ENCODE measurements around the gene PCNX3.
A peak's percentile ranks its signal among the peaks of the same experiment; 100 is the strongest.

PCNX3 gene

DNA sequence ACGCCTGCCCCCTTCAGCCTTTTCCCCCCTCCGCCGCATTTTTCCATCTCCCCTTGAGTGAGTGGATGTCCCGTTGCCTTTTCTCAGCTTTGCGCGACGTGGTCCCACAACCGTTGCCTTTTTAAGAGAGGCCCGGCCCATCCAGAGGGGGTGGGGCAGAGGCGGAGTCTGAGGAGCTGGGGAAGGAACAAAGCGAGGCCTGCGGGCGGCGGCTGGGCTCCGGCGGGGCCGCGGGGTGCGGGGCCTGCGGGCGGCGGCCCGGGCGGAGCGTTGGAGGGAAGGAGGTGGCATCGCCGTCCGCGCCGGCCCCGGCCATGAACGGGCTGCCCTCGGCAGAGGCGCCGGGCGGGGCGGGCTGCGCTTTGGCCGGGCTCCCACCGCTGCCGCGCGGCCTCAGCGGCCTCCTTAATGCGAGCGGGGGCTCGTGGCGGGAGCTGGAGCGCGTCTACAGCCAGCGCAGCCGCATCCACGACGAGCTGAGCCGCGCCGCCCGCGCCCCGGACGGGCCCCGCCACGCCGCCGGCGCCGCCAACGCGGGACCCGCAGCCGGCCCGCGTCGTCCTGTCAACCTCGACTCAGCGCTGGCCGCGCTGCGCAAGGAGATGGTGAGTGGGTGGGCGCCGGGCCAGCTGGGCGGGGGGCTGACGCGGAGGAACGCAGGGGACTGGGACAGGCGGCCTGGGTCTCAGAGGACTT lies 43.1 kb upstream of the PCNX3 start, which contains the start of gene FAM89B:
Gene FAM89B, plus strand, starts transcription at position 183 of the 696 bp plus-strand sequence. Its CDS starts 132 bp downstream, at position 315.
- Histone ChIP-seq H4K8ac (ENCODE audit: low read depth, low read length) (no peak within 1 kb of the TSS), H3K27ac (ENCODE audit: low read depth, low read length) (no peak within 1 kb of the TSS), H2BK5ac (ENCODE audit: low read length) (no peak within 1 kb of the TSS), H2BK120ac (ENCODE audit: low read depth, low read length) (no peak within 1 kb of the TSS), H3K23ac (ENCODE audit: low read length) (peak within 1 kb of the TSS; percentile 57), H3K36me3 (ENCODE audit: control insufficient read depth, insufficient read depth, low read length) (no peaks in the 10 kb centered on the region), H3K4me3 (ENCODE audit: low read length) (peak within 1 kb of the TSS; percentile 58), H3K18ac (ENCODE audit: low read length) (peak within 1 kb of the TSS; percentile 43), H3K79me1 (ENCODE audit: low read length) (peaks cover 9% of the 10 kb centered on the region), H2BK15ac (replicated peaks; ENCODE audit: low read depth) (no peak within 1 kb of the TSS), H3K9ac (ENCODE audit: low read length) (peak within 1 kb of the TSS; percentile 92), H4K5ac (ENCODE audit: low read length) (no peak within 1 kb of the TSS), H3K4me2 (ENCODE audit: low read length) (peak within 1 kb of the TSS; percentile 92), H3K4ac (ENCODE audit: low read depth, low read length) (no peak within 1 kb of the TSS), H2AK5ac (ENCODE audit: low read length) (no peak within 1 kb of the TSS), H3K27me3 (ENCODE audit: insufficient read depth, low read length, poor library complexity) (no peaks in the 10 kb centered on the region), H3K4me1 (ENCODE audit: control insufficient read depth, low read depth, low read length) (peaks cover 11% of the 10 kb centered on the region), H3K79me2 (ENCODE audit: control insufficient read depth, insufficient read depth, low read length) (peaks cover 8% of the 10 kb centered on the region), H3K56ac (ENCODE audit: low read length) (peak within 1 kb of the TSS; percentile 90)
- no CpG with 5 or more reads among the region's 86 CpGs for WGBS (ENCODE audit: extremely low coverage, insufficient coverage, low lambda C conversion rate)
- DNase-seq, result peak; percentile 86

DNA sequence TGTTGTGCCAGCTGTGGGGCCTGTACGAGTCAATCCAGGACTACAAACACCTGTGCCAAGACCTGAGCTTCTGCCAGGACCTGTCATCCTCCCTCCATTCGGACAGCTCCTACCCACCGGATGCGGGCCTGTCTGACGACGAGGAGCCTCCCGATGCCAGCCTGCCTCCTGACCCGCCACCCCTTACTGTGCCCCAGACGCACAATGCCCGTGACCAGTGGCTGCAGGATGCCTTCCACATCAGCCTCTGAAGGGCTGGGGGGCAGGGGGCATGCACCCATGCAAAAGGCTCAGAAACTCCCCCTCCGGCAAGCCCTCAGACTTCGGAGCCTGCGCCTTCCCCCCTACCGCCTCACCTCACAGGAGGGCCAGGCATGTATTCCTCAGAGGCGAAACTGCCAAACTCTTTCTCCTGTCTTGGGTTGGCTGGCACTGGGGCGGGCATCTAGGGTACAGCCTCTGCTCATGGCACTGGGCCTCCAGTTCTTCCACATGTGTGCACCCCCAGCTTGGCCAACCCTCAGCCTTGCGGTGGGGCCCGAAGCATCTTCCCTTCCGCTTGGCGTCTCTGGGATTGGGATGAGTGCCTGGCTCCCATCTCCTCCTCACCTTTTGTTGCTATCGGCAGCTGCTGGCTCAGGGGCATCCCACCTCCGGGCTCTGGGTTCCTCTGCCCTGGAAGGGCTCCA lies 42.0 kb upstream of the PCNX3 start:
- WGBS (ENCODE audit: extremely low coverage, insufficient coverage, low lambda C conversion rate), result no CpG with 5 or more reads among the region's 22 CpGs
- Histone ChIP-seq H3K79me2 (ENCODE audit: control insufficient read depth, insufficient read depth, low read length) (peaks cover 8% of the 10 kb centered on the region), H2BK15ac (replicated peaks; ENCODE audit: low read depth) (no peak overlapping the region), H3K36me3 (ENCODE audit: control insufficient read depth, insufficient read depth, low read length) (no peaks in the 10 kb centered on the region), H3K4me3 (ENCODE audit: low read length) (no peak overlapping the region), H3K23ac (ENCODE audit: low read length) (no peak overlapping the region), H3K9ac (ENCODE audit: low read length) (peak overlapping the region; percentile 86), H2BK5ac (ENCODE audit: low read length) (no peak overlapping the region), H3K4me1 (ENCODE audit: control insufficient read depth, low read depth, low read length) (peaks cover 11% of the 10 kb centered on the region), H3K27me3 (ENCODE audit: insufficient read depth, low read length, poor library complexity) (no peaks in the 10 kb centered on the region), H3K18ac (ENCODE audit: low read length) (no peak overlapping the region), H3K79me1 (ENCODE audit: low read length) (peaks cover 9% of the 10 kb centered on the region), H2AK5ac (ENCODE audit: low read length) (no peak overlapping the region), H4K5ac (ENCODE audit: low read length) (no peak overlapping the region), H3K56ac (ENCODE audit: low read length) (peak overlapping the region; percentile 90), H3K4ac (ENCODE audit: low read depth, low read length) (no peak overlapping the region), H3K27ac (ENCODE audit: low read depth, low read length) (no peak overlapping the region), H2BK120ac (ENCODE audit: low read depth, low read length) (no peak overlapping the region), H4K8ac (ENCODE audit: low read depth, low read length) (no peak overlapping the region), H3K4me2 (ENCODE audit: low read length) (peak overlapping the region; percentile 61)
- no peak for DNase-seq

- Histone ChIP-seq H3K4me1 (ENCODE audit: control insufficient read depth, low read depth, low read length) (peaks cover 9% of the 10 kb centered on the region), H3K18ac (ENCODE audit: low read length) (no peak overlapping the region), H3K23ac (ENCODE audit: low read length) (no peak overlapping the region), H2BK15ac (replicated peaks; ENCODE audit: low read depth) (no peak overlapping the region), H2BK120ac (ENCODE audit: low read depth, low read length) (no peak overlapping the region), H2AK5ac (ENCODE audit: low read length) (no peak overlapping the region), H3K79me1 (ENCODE audit: low read length) (peaks cover 9% of the 10 kb centered on the region), H3K4me2 (ENCODE audit: low read length) (peak overlapping the region; percentile 60), H3K4ac (ENCODE audit: low read depth, low read length) (no peak overlapping the region), H4K8ac (ENCODE audit: low read depth, low read length) (no peak overlapping the region), H3K9ac (ENCODE audit: low read length) (peak overlapping the region; percentile 64), H3K27me3 (ENCODE audit: insufficient read depth, low read length, poor library complexity) (no peaks in the 10 kb centered on the region), H3K4me3 (ENCODE audit: low read length) (peak overlapping the region; percentile 33), H3K79me2 (ENCODE audit: control insufficient read depth, insufficient read depth, low read length) (peaks cover 8% of the 10 kb centered on the region), H2BK5ac (ENCODE audit: low read length) (no peak overlapping the region), H3K36me3 (ENCODE audit: control insufficient read depth, insufficient read depth, low read length) (no peaks in the 10 kb centered on the region), H3K56ac (ENCODE audit: low read length) (peak overlapping the region; percentile 71), H3K27ac (ENCODE audit: low read depth, low read length) (peak overlapping the region; percentile 50), H4K5ac (ENCODE audit: low read length) (no peak overlapping the region)
- DNase-seq, result peak; percentile 96
- WGBS (ENCODE audit: extremely low coverage, insufficient coverage, low lambda C conversion rate), result no CpG with 5 or more reads among the region's 67 CpGs
Observed at GRCh38 chr11:65574109-65574810, 41.3 kb upstream of the PCNX3 start.

DNA sequence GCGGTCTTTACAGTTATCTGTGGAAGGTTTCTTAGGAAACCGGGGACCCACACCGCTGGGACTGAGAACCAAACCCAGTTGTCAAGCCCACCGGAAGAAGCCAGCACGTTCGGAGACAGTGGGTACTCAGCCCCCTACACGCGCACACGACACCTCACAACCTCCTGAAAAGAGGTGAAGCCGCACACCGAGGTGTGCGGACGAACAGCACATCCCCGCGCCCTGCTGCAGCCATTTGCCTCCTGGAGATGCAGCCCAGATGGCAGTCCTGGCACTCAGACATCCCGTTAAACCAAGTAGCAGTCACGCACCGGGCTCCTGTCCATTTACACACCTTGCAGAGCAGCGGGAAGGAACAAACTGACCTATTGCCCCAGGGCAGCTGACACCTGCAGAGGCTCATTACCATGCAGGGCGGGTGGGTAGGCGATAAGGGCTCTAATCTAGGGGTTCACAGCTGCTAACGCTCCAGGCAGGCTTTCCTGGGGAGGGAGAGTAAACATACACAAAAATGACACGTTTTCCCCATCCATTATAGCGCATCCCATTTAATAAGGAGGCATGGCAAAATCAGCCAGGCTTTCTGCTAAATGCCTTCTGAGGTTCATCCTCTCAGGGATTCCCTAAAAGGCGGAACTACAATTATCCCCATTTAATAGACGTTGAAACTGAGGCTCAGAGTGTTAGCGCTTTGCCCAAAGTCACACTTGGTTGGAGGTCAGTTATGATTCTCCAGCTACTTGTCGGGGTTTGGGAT lies 40.6 kb upstream of the PCNX3 start:
- Histone ChIP-seq H3K9ac (ENCODE audit: low read length) (peak overlapping the region; percentile 64), H3K27me3 (ENCODE audit: insufficient read depth, low read length, poor library complexity) (no peaks in the 10 kb centered on the region), H3K18ac (ENCODE audit: low read length) (no peak overlapping the region), H3K4ac (ENCODE audit: low read depth, low read length) (no peak overlapping the region), H3K56ac (ENCODE audit: low read length) (peak overlapping the region; percentile 71), H4K8ac (ENCODE audit: low read depth, low read length) (no peak overlapping the region), H2AK5ac (ENCODE audit: low read length) (no peak overlapping the region), H3K79me2 (ENCODE audit: control insufficient read depth, insufficient read depth, low read length) (peaks cover 8% of the 10 kb centered on the region), H3K23ac (ENCODE audit: low read length) (no peak overlapping the region), H3K27ac (ENCODE audit: low read depth, low read length) (peak overlapping the region; percentile 50), H2BK120ac (ENCODE audit: low read depth, low read length) (no peak overlapping the region), H3K36me3 (ENCODE audit: control insufficient read depth, insufficient read depth, low read length) (no peaks in the 10 kb centered on the region), H2BK5ac (ENCODE audit: low read length) (no peak overlapping the region), H3K4me1 (ENCODE audit: control insufficient read depth, low read depth, low read length) (peaks cover 8% of the 10 kb centered on the region), H3K79me1 (ENCODE audit: low read length) (peaks cover 9% of the 10 kb centered on the region), H2BK15ac (replicated peaks; ENCODE audit: low read depth) (no peak overlapping the region), H3K4me2 (ENCODE audit: low read length) (peak overlapping the region; percentile 60), H3K4me3 (ENCODE audit: low read length) (peak overlapping the region; percentile 33), H4K5ac (ENCODE audit: low read length) (no peak overlapping the region)
- DNase-seq, result peak; percentile 54
- no CpG with 5 or more reads among the region's 28 CpGs for WGBS (ENCODE audit: extremely low coverage, insufficient coverage, low lambda C conversion rate)

DNA sequence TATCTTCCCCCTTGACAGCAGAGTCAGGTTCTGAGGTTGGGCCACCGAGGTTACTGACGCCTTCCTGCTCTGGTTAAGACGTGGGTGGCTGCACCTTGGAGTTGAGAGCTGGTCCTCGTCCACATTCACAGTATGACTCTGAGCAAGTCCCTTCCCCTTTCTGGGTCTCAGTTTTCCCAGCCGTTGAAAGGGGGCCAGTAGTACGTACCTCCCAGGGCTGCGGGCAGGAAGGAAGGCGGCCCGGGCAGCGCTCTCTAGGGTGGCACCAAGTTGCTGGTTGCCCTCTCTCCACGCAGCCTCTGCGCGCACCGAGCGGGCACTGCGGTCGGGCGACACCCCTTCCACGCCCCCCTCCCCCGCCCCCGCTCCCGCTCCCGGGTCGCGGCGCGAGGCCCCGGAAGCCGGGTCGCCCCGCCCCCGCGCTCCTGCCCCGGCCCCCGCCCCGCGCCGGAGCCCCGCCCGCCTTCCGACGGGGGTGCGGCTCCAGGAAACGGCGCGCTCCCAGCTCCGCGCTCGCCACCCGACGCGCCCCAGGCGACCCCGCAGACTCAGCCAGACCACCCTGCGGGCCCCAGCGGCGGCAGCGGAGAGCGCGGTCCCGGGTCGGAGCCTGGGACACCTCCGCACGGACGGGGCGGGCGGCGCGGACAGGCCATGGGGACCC lies 39.9 kb upstream of the PCNX3 start, which contains the start of gene EHBP1L1:
Gene EHBP1L1, plus strand, starts transcription at position 486 of the 664 bp plus-strand sequence. CDS start 250 bp downstream, outside the sequence.
- Histone ChIP-seq H2BK120ac (ENCODE audit: low read depth, low read length) (no peak within 1 kb of the TSS), H3K18ac (ENCODE audit: low read length) (peak within 1 kb of the TSS; percentile 35), H3K56ac (ENCODE audit: low read length) (peak within 1 kb of the TSS; percentile 79), H3K79me1 (ENCODE audit: low read length) (peaks cover 7% of the 10 kb centered on the region), H3K27ac (ENCODE audit: low read depth, low read length) (no peak within 1 kb of the TSS), H4K8ac (ENCODE audit: low read depth, low read length) (no peak within 1 kb of the TSS), H3K23ac (ENCODE audit: low read length) (no peak within 1 kb of the TSS), H3K27me3 (ENCODE audit: insufficient read depth, low read length, poor library complexity) (no peaks in the 10 kb centered on the region), H2AK5ac (ENCODE audit: low read length) (no peak within 1 kb of the TSS), H3K9ac (ENCODE audit: low read length) (peak within 1 kb of the TSS; percentile 72), H3K36me3 (ENCODE audit: control insufficient read depth, insufficient read depth, low read length) (no peaks in the 10 kb centered on the region), H2BK5ac (ENCODE audit: low read length) (no peak within 1 kb of the TSS), H3K4me1 (ENCODE audit: control insufficient read depth, low read depth, low read length) (peaks cover 8% of the 10 kb centered on the region), H3K79me2 (ENCODE audit: control insufficient read depth, insufficient read depth, low read length) (peaks cover 5% of the 10 kb centered on the region), H4K5ac (ENCODE audit: low read length) (no peak within 1 kb of the TSS), H3K4ac (ENCODE audit: low read depth, low read length) (no peak within 1 kb of the TSS), H2BK15ac (replicated peaks; ENCODE audit: low read depth) (no peak within 1 kb of the TSS), H3K4me2 (ENCODE audit: low read length) (peak within 1 kb of the TSS; percentile 60), H3K4me3 (ENCODE audit: low read length) (no peak within 1 kb of the TSS)
- no CpG with 5 or more reads among the region's 69 CpGs for WGBS (ENCODE audit: extremely low coverage, insufficient coverage, low lambda C conversion rate)
- DNase-seq, result peak; percentile 39
